HAP-1 (cell line): Measurements from ENCODE around the gene BBS4.
"Not testable (repeated sequence)": the region's sequence is repeated elsewhere in the genome, so short reads cannot be mapped to it uniquely, and the experiment has no call there.

Experiments used
- DNase-seq, 2 experiments: peaks; one replicate each; pipeline ENCODE4 v3.0.0-alpha.2; 2016 to 2020; ENCODE audit warnings: low spot score in 2 of 2
- H3K27me3 ChIP-seq: fragments of 250-450 bp; sonication (Bioruptor Pico); 2 replicates; pipeline ENCODE4 v1.5.1; 2020; ENCODE audit warnings: low read depth, mild to moderate bottlenecking, moderate library complexity
- H3K36me3 ChIP-seq: fragments of 250-450 bp; sonication (Bioruptor Pico); replicated peaks from 2 replicates; pipeline ENCODE4 v1.5.1; 2020; ENCODE audit warnings: mild to moderate bottlenecking
- H3K4me1 ChIP-seq: fragments of 250-450 bp; sonication (Bioruptor Pico); 2 replicates; pipeline ENCODE4 v1.5.1; 2020; ENCODE audit warnings: mild to moderate bottlenecking
- H3K4me3 ChIP-seq: fragments of 250-450 bp; sonication (Bioruptor Pico); 2 replicates; pipeline ENCODE4 v1.5.1; 2020; ENCODE audit warnings: mild to moderate bottlenecking, moderate library complexity
- H3K9me3 ChIP-seq: fragments of 250-450 bp; sonication (Bioruptor Pico); 2 replicates; pipeline ENCODE4 v1.5.1; 2020; ENCODE audit warnings: mild to moderate bottlenecking, moderate library complexity
- in situ Hi-C: fragments of 300-500 bp; cut with MboI; formaldehyde crosslinking; loops from 3 replicates; pipeline ENCODE4 v1.14.3; 2020; ENCODE audit warnings: low sequenced_read_pairs, inconsistent platforms, mixed read lengths

The BBS4 gene

GRCh38 chr15:72725851-72726250, 39.8 kb downstream of the BBS4 start:
- H3K27me3 ChIP-seq, H3K4me3 ChIP-seq, in situ Hi-C loops, H3K9me3 ChIP-seq, H3K4me1 ChIP-seq, DNase-seq, H3K36me3 ChIP-seq: not testable (repeated sequence)

GRCh38 chr15:72727154-72727553, 41.1 kb downstream of the BBS4 start:
- peaks cover 5% of the 10 kb centered on the region; the same call in 1 of the 2 replicates for H3K36me3 ChIP-seq
- in situ Hi-C loops, result no loop called here
- DNase-seq, result no peak

GRCh38 chr15:72728249-72728648, 42.2 kb downstream of the BBS4 start:
- H3K4me1 ChIP-seq, H3K9me3 ChIP-seq, H3K4me3 ChIP-seq, H3K27me3 ChIP-seq, DNase-seq, in situ Hi-C loops, H3K36me3 ChIP-seq: not testable (repeated sequence)

More at GRCh38 chr15:72727154-72727553, 41.1 kb downstream of the BBS4 start:
- Histone ChIP-seq H3K4me3 (no peak overlapping the region), H3K27me3 (no peaks in the 10 kb centered on the region), H3K9me3 (no peaks in the 10 kb centered on the region), H3K4me1 (no peaks in the 10 kb centered on the region)

- H3K27me3 ChIP-seq, result no peaks in the 10 kb centered on the region
- H3K36me3 ChIP-seq, result peaks cover 5% of the 10 kb centered on the region
- no peak for DNase-seq
- no peaks in the 10 kb centered on the region for H3K9me3 ChIP-seq
- H3K4me3 ChIP-seq, result no peak overlapping the region
- in situ Hi-C loops, result no loop called here
- H3K4me1 ChIP-seq, result peaks cover under 1% of the 10 kb centered on the region; the same call in 1 of the 2 replicates
Observed at GRCh38 chr15:72728821-72729220, 42.8 kb downstream of the BBS4 start.

GRCh38 chr15:72732086-72732485, 46.1 kb downstream of the BBS4 start:
- in situ Hi-C loops, result no loop called here
- no peaks in the 10 kb centered on the region for H3K9me3 ChIP-seq
- H3K27me3 ChIP-seq, result no peaks in the 10 kb centered on the region
- H3K36me3 ChIP-seq, result peaks cover 12% of the 10 kb centered on the region
- H3K4me3 ChIP-seq, result no peak overlapping the region
- DNase-seq, result no peak
- peaks cover 2% of the 10 kb centered on the region; the same call in 1 of the 2 replicates for H3K4me1 ChIP-seq

- peaks cover 16% of the 10 kb centered on the region for H3K36me3 ChIP-seq
Observed at GRCh38 chr15:72732516-72732915, 46.5 kb downstream of the BBS4 start.

GRCh38 chr15:72733941-72734738, 48.1 kb downstream of the BBS4 start:
- Histone ChIP-seq H3K4me3 (no peak overlapping the region), H3K4me1 (peaks cover 2% of the 10 kb centered on the region; the same call in 1 of the 2 replicates), H3K36me3 (peaks cover 19% of the 10 kb centered on the region), H3K9me3 (no peaks in the 10 kb centered on the region), H3K27me3 (no peaks in the 10 kb centered on the region)
- in situ Hi-C loops, result no loop called here
- no peak for DNase-seq

More at GRCh38 chr15:72732516-72732915, 46.5 kb downstream of the BBS4 start:
- in situ Hi-C loops, result no loop called here
- Histone ChIP-seq H3K4me1 (peaks cover 2% of the 10 kb centered on the region; the same call in 1 of the 2 replicates), H3K4me3 (no peak overlapping the region), H3K9me3 (no peaks in the 10 kb centered on the region), H3K27me3 (no peaks in the 10 kb centered on the region)
- peak in 1 of 2 experiments; percentile 37 for DNase-seq

GRCh38 chr15:72735111-72735510, 49.1 kb downstream of the BBS4 start:
- no peaks in the 10 kb centered on the region for H3K9me3 ChIP-seq
- in situ Hi-C loops, result no loop called here
- peaks cover 2% of the 10 kb centered on the region; the same call in 1 of the 2 replicates for H3K4me1 ChIP-seq
- no peak for DNase-seq
- H3K36me3 ChIP-seq, result peaks cover 19% of the 10 kb centered on the region
- no peak overlapping the region for H3K4me3 ChIP-seq
- H3K27me3 ChIP-seq, result no peaks in the 10 kb centered on the region

- in situ Hi-C loops, result no loop called here
- Histone ChIP-seq H3K27me3 (no peaks in the 10 kb centered on the region), H3K4me1 (peaks cover 2% of the 10 kb centered on the region; the same call in 1 of the 2 replicates), H3K36me3 (peaks cover 15% of the 10 kb centered on the region), H3K9me3 (no peaks in the 10 kb centered on the region), H3K4me3 (no peak overlapping the region)
- no peak for DNase-seq
Observed at GRCh38 chr15:72737061-72737460, 51.1 kb downstream of the BBS4 start.

GRCh38 chr15:72737723-72738122, 51.7 kb downstream of the BBS4 start:
- peaks cover 16% of the 10 kb centered on the region for H3K36me3 ChIP-seq
- H3K4me3 ChIP-seq, result no peak overlapping the region
- H3K27me3 ChIP-seq, result no peaks in the 10 kb centered on the region
- in situ Hi-C loops, result no loop called here
- no peak for DNase-seq
- H3K4me1 ChIP-seq, result peaks cover 2% of the 10 kb centered on the region; the same call in 1 of the 2 replicates
- no peaks in the 10 kb centered on the region for H3K9me3 ChIP-seq

- Histone ChIP-seq H3K9me3 (no peaks in the 10 kb centered on the region), H3K36me3 (peaks cover 16% of the 10 kb centered on the region), H3K4me3 (no peak overlapping the region), H3K4me1 (no peaks in the 10 kb centered on the region), H3K27me3 (no peaks in the 10 kb centered on the region)
- in situ Hi-C loops, result no loop called here
- DNase-seq, result no peak
Observed at GRCh38 chr15:72740219-72740618, 54.2 kb downstream of the BBS4 start.

- H3K4me1 ChIP-seq, result no peaks in the 10 kb centered on the region
- in situ Hi-C loops, result no loop called here
- no peaks in the 10 kb centered on the region for H3K9me3 ChIP-seq
- no peak for DNase-seq
- no peaks in the 10 kb centered on the region for H3K27me3 ChIP-seq
- peaks cover 42% of the 10 kb centered on the region for H3K36me3 ChIP-seq
- no peak overlapping the region for H3K4me3 ChIP-seq
Observed at GRCh38 chr15:72749700-72750099, 63.7 kb downstream of the BBS4 start.

- Histone ChIP-seq H3K9me3 (no peaks in the 10 kb centered on the region), H3K4me1 (no peaks in the 10 kb centered on the region), H3K36me3 (peaks cover 60% of the 10 kb centered on the region), H3K27me3 (no peaks in the 10 kb centered on the region), H3K4me3 (no peak overlapping the region)
- DNase-seq, result no peak
- in situ Hi-C loops, result no loop called here
Observed at GRCh38 chr15:72751751-72752455, 65.9 kb downstream of the BBS4 start.

GRCh38 chr15:72754096-72754495, 68.1 kb downstream of the BBS4 start:
- no peaks in the 10 kb centered on the region for H3K4me1 ChIP-seq
- H3K27me3 ChIP-seq, result no peaks in the 10 kb centered on the region
- no peak overlapping the region for H3K4me3 ChIP-seq
- no peak for DNase-seq
- in situ Hi-C loops, result no loop called here
- no peaks in the 10 kb centered on the region for H3K9me3 ChIP-seq
- H3K36me3 ChIP-seq, result peaks cover 76% of the 10 kb centered on the region
